ENCODE data around the gene KPNB1. TPM values are rescaled to one million over a fixed set of nuclear protein-coding genes. Genes with fewer than 3 reads are reported as not detected.

KPNB1 gene
- total RNA-seq, 1 experiment from 2014 or later, result 437 TPM

DNA sequence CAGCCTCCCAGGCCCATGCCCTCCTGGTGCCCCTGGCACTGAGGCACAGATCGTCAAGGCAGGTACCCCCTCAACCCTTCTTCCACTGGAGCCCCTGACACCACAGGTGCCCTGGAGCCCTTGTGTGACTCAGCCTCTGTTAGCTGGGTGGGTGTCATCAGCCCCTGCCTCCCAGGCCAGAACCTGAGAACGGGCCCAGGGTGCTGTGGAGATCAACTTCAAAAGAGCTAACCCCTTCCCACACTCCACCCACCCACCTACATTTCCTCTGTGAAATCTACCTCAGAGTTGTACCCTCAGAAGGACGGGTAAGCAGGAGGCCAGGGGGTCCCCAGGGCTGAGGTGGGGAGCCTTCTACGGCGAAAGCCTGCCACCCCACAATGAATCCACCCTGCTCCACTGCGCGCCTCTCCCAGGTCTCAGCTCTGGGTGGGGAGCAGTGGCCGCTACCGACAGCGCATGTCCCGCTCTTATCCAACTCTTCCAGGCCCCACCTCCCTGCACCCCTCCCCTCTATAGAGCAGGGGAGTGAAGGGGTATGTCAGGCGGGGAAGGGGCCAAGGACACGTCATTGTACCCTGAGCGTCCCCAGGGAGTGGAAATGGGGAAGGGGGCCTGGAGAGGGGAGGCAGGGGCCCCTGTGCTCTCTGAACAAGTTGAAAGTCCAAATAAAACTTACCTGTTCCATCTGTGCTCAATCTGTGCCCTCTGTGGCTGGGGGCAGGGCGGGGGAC is 61.8 kb downstream of the KPNB1 start:
- no peak overlapping the region for H3K4me2 ChIP-seq (ENCODE audit: low read length)
- ChIA-PET POLR2A (ENCODE audit: unreplicated experiment) (no interaction called here), CTCF (no interaction called here)
- intact Hi-C loops (cut with micrococcal nuclease), result no loop called here
- H3K79me2 ChIP-seq (ENCODE audit: low read length), result no peaks in the 10 kb centered on the region
- no TSS peak for BruUV-seq (replicated peaks)
- no peaks in the 10 kb centered on the region for H3K9me2 ChIP-seq (replicated peaks; ENCODE audit: low read length)
- H3F3A ChIP-seq (ENCODE audit: low read length, unreplicated experiment), result no peaks in the 10 kb centered on the region
- H2AFZ ChIP-seq (ENCODE audit: low read length), result no peak overlapping the region
- no peaks in the 10 kb centered on the region for H3K4me1 ChIP-seq (ENCODE audit: insufficient read depth, low read length)
- no peaks in the 10 kb centered on the region for H3K36me3 ChIP-seq (ENCODE audit: low read depth, low read length)
- peaks cover 10% of the 10 kb centered on the region; the same call in 1 of the 2 replicates for H3K27me3 ChIP-seq (ENCODE audit: low read length)
- TF ChIP-seq, protein P1, sequence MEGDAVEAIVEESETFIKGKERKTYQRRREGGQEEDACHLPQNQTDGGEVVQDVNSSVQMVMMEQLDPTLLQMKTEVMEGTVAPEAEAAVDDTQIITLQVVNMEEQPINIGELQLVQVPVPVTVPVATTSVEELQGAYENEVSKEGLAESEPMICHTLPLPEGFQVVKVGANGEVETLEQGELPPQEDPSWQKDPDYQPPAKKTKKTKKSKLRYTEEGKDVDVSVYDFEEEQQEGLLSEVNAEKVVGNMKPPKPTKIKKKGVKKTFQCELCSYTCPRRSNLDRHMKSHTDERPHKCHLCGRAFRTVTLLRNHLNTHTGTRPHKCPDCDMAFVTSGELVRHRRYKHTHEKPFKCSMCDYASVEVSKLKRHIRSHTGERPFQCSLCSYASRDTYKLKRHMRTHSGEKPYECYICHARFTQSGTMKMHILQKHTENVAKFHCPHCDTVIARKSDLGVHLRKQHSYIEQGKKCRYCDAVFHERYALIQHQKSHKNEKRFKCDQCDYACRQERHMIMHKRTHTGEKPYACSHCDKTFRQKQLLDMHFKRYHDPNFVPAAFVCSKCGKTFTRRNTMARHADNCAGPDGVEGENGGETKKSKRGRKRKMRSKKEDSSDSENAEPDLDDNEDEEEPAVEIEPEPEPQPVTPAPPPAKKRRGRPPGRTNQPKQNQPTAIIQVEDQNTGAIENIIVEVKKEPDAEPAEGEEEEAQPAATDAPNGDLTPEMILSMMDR (conservative IDR thresholded peaks at IDR 0.05; ENCODE audit: low read depth, low read length), result no peak
- TF ChIP-seq EZH2 (IDR thresholded peaks at IDR 0.05; ENCODE audit: low read length, unreplicated experiment) (no peak), EZH2phosphoT487 (IDR thresholded peaks at IDR 0.05; ENCODE audit: borderline replicate concordance, low read length) (no peak)
- no peak overlapping the region for H3K27ac ChIP-seq (ENCODE audit: low read length)
- ATAC-seq, result no peak
- H3K9me3 ChIP-seq (ENCODE audit: low read length), result no peaks in the 10 kb centered on the region
- H3K9ac ChIP-seq (ENCODE audit: low read length), result no peak overlapping the region
- no peaks in the 10 kb centered on the region for H4K20me1 ChIP-seq (ENCODE audit: low read length)
- DNase-seq, result no peak
- H3K4me3 ChIP-seq (ENCODE audit: low read length), result no peak overlapping the region

- Histone ChIP-seq H3K9ac (ENCODE audit: low read length) (no peak overlapping the region), H3K9me3 (ENCODE audit: low read length) (no peaks in the 10 kb centered on the region), H3K36me3 (ENCODE audit: low read depth, low read length) (no peaks in the 10 kb centered on the region), H4K20me1 (ENCODE audit: low read length) (no peaks in the 10 kb centered on the region), H3K4me3 (ENCODE audit: low read length) (no peak overlapping the region), H2AFZ (ENCODE audit: low read length) (no peak overlapping the region), H3K79me2 (ENCODE audit: low read length) (no peaks in the 10 kb centered on the region), H3K9me2 (replicated peaks; ENCODE audit: low read length) (no peaks in the 10 kb centered on the region), H3F3A (ENCODE audit: low read length, unreplicated experiment) (no peaks in the 10 kb centered on the region), H3K27ac (ENCODE audit: low read length) (no peak overlapping the region), H3K4me2 (ENCODE audit: low read length) (no peak overlapping the region), H3K27me3 (ENCODE audit: low read length) (peaks cover 10% of the 10 kb centered on the region; the same call in 1 of the 2 replicates), H3K4me1 (ENCODE audit: insufficient read depth, low read length) (no peaks in the 10 kb centered on the region)
- DNase-seq, result no peak
- ATAC-seq, result no peak
- TF ChIP-seq, protein P1 (conservative IDR thresholded peaks at IDR 0.05; ENCODE audit: low read depth, low read length), result no peak
- TF ChIP-seq EZH2 (IDR thresholded peaks at IDR 0.05; ENCODE audit: low read length, unreplicated experiment), result no peak
- no peak for TF ChIP-seq EZH2phosphoT487 (IDR thresholded peaks at IDR 0.05; ENCODE audit: borderline replicate concordance, low read length)
- intact Hi-C loops (cut with micrococcal nuclease), result no loop called here
- BruUV-seq (replicated peaks), result no TSS peak
- POLR2A ChIA-PET (ENCODE audit: unreplicated experiment), result no interaction called here
- CTCF ChIA-PET, result no interaction called here
These were observed 62.8 kb downstream of the KPNB1 start for GRCh38 chr17:47712330-47713023.

All from PC-3 (cell line).